ENCODE results near the gene KRTAP10-4.

GRCh38 chr21:44598061-44598460 lies 24.5 kb downstream of the KRTAP10-4 start:
- TF ChIP-seq CTCF (IDR thresholded peaks at IDR 0.05) (no peak), EZH2 (IDR thresholded peaks at IDR 0.05; ENCODE audit: borderline replicate concordance, insufficient read depth, low read depth, low read length, poor library complexity, severe bottlenecking) (no peak)
